Prostate gland (tissue), 2 donors: Measurements from ENCODE around the gene POLA1. TPM values are rescaled to one million over a fixed set of nuclear protein-coding genes. Genes with fewer than 3 reads are reported as not detected.

Source experiments
- DNase-seq: peaks from one replicate; pipeline ENCODE4 v3.0.0-alpha.2; 2019; ENCODE audit warnings: low spot score
- H3K27ac ChIP-seq, 2 donors: fragments of 200-600 bp; sonication (generic); 2 replicates each; pipeline ENCODE4 v1.5.1; 2017 to 2019
- H3K27me3 ChIP-seq: fragments of 200-600 bp; sonication (generic); replicated peaks from 2 replicates; pipeline ENCODE4 v1.5.1; 2019; ENCODE audit not compliant: insufficient read depth
- H3K36me3 ChIP-seq, 2 donors: fragments of 200-600 bp; sonication (generic); 1 replicate in 1 of 2; 2 replicates in 1 of 2; pipeline versions ENCODE4 v1.5.1 to v1.8.1; 2017 to 2019
- H3K4me1 ChIP-seq: fragments of 200-600 bp; sonication (generic); replicated peaks from 2 replicates; pipeline ENCODE4 v1.5.1; 2019
- H3K4me3 ChIP-seq, 2 donors: fragments of 200-600 bp; sonication (generic); 2 replicates each; pipeline ENCODE4 v1.5.1; 2017 to 2019
- H3K9me3 ChIP-seq: fragments of 200-600 bp; sonication (generic); 2 replicates; pipeline ENCODE4 v1.5.1; 2017
- POLR2A ChIP-seq: fragments of 450-650 bp; IDR thresholded peaks from one replicate; pipeline ENCODE4 v1.6.1; 2016; ENCODE audit warnings: antibody characterized with exemption, mild to moderate bottlenecking
- POLR2AphosphoS5 ChIP-seq: sonication (generic); formaldehyde crosslinking; IDR thresholded peaks from one replicate; pipeline ENCODE4 v1.6.1; 2017; ENCODE audit warnings: antibody characterized with exemption
- WGBS: methylation state at CpG from one replicate; pipeline ENCODE4 v1.1.5; 2018; 5-methylcytosine and 5-hydroxymethylcytosine counted together
- intact Hi-C: fragments of 100-400 bp; cut with DNase I; formaldehyde crosslinking; loops from one replicate; pipeline ENCODE4 v1.14.2; 2022
- total RNA-seq, 2 donors: library from RNA; depleted of rRNA; stranded (reverse); fragments of >200 nt; gene quantifications; one replicate each; pipeline ENCODE4 v1.1.0, GENCODE V29; 2016
- TF ChIP-seq, protein P1 (sequence below), 4 experiments: fragments of 200-600 bp in 2 of 4; fragments of 450-650 bp in 2 of 4; sonication (generic) in 2 of 4; IDR thresholded peaks; 1 replicate in 3 of 4; 2 replicates in 1 of 4; pipeline ENCODE4 v1.5.1; 2016 to 2019; ENCODE audit warnings: antibody characterized with exemption in 4 of 4, mild to moderate bottlenecking in 2 of 4, moderate library complexity in 2 of 4

Gene POLA1
- total RNA-seq, 2 donors from 2014 or later = 11.9 to 12.2 TPM

DNA sequence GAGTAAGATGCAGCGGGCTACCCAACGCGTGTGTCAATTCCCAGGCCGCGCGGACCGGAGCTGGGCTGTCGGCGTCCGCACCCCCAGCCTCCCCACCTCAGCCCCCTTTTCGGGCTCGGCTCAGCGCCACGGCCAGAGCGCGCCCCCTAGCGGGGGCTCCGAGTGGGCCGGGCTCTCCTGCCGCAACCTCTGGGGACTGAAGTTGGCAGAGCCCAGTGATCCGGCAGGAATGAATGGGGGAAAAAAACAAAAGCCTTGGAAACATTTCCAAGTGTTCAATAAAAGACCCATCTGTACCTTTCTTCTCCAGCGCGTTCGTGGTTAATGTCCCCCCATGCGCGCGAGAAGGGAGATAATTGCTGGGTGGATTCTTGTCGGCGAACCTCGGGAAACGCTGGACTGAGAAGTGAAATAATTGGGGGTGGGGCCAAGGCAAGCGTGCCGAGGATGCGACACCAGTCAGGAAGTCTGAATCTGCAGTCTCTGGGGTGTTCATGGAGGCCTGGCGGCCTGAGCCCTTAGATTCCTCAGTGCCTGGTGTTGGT lies 327.3 kb downstream of the POLA1 start:
- Histone ChIP-seq H3K9me3 (no peaks in the 10 kb centered on the region), H3K36me3 (no peaks in the 10 kb centered on the region), H3K4me3 (no peak overlapping the region), H3K27ac (no peak overlapping the region), H3K27me3 (no peaks in the 10 kb centered on the region), H3K4me1 (no peaks in the 10 kb centered on the region)
- 3% methylated on average over 15 of the region's 35 CpGs for WGBS
- no peak for DNase-seq
- no peak for TF ChIP-seq POLR2A
- TF ChIP-seq, protein P1, sequence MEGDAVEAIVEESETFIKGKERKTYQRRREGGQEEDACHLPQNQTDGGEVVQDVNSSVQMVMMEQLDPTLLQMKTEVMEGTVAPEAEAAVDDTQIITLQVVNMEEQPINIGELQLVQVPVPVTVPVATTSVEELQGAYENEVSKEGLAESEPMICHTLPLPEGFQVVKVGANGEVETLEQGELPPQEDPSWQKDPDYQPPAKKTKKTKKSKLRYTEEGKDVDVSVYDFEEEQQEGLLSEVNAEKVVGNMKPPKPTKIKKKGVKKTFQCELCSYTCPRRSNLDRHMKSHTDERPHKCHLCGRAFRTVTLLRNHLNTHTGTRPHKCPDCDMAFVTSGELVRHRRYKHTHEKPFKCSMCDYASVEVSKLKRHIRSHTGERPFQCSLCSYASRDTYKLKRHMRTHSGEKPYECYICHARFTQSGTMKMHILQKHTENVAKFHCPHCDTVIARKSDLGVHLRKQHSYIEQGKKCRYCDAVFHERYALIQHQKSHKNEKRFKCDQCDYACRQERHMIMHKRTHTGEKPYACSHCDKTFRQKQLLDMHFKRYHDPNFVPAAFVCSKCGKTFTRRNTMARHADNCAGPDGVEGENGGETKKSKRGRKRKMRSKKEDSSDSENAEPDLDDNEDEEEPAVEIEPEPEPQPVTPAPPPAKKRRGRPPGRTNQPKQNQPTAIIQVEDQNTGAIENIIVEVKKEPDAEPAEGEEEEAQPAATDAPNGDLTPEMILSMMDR (IDR thresholded peaks at IDR 0.05) = peak in 2 of 4 experiments; percentile 16 to 28
- intact Hi-C loops = no loop called here

DNA sequence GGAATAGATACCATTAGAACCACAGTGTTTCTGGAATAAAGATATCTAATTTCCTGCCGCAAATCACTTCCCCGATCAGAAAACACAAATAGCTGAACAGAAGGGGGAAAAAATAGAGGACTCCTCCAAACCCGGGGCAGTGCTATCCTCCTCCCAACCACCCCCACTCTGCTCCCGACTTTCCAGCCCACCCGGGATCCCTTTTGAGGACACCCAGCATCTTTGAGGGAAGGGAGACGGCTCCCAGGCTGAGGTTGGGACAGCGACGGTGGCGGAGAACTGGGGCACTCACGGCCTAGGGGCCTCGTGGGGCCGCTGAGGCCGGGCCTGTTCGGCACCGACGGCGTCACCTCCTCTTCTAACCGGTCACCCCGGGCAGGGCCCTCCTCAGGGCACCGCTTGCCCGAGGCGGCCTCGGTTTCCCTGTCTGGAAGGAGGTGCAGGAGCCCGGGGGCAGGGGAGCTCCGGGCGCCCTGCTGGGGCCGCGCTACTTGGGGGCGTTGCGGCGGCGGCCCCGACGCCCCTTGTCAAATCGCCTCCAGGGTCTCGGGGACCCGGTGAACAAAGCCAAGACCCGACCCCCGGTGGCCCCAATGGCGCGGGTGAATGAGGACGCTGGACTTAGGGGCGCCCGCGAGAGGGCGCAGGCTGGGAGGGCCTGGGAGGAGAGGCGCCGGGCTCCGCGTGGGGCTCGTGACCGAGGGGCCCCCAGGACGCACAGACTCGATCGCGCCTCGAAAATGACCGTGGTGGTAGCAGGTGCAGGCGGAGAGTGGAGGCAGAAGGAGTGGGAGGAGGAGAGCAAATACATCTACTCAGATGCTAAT lies 329.0 kb downstream of the POLA1 start:
- no peak for DNase-seq
- TF ChIP-seq POLR2AphosphoS5 (no peak), POLR2A (no peak)
- TF ChIP-seq, protein P1 (IDR thresholded peaks at IDR 0.05) = no peak
- no peaks in the 10 kb centered on the region for H3K27me3 ChIP-seq
- H3K27ac ChIP-seq = no peak overlapping the region
- H3K4me3 ChIP-seq = no peak overlapping the region
- no peaks in the 10 kb centered on the region for H3K36me3 ChIP-seq
- intact Hi-C loops = no loop called here
- no peaks in the 10 kb centered on the region for H3K4me1 ChIP-seq
- no peaks in the 10 kb centered on the region for H3K9me3 ChIP-seq
- 3% methylated on average over 33 of the region's 59 CpGs for whole genome bisulfite sequencing

DNA sequence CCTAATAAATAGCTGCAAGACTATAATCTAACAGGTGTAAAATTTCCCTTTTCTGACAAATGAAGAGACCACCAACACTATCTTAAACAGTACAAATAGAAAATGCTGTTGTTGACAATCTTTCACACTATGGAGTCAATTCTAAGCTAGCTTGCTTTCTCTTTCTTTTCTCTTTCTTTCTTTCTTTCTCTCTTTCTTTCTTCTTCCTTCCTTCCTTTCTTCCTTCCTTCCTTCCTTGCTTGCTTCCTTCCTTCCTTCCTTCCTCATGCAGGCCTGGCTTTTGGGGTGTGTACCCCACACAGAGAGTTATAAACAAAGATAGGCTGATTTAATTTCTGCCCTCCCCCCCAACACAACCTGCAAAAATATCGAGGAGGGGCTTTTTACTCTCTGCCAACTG lies 330.2 kb downstream of the POLA1 start:
- H3K27me3 ChIP-seq = no peaks in the 10 kb centered on the region
- intact Hi-C loops = no loop called here
- no peak for DNase-seq
- no peak overlapping the region for H3K4me3 ChIP-seq
- WGBS = 33% methylated on average over 1 of the region's 1 CpG
- no peaks in the 10 kb centered on the region for H3K4me1 ChIP-seq
- TF ChIP-seq, protein P1 (IDR thresholded peaks at IDR 0.05) = no peak
- TF ChIP-seq POLR2A (no peak), POLR2AphosphoS5 (no peak)
- no peaks in the 10 kb centered on the region for H3K36me3 ChIP-seq
- no peaks in the 10 kb centered on the region for H3K9me3 ChIP-seq
- H3K27ac ChIP-seq = no peak overlapping the region

DNA sequence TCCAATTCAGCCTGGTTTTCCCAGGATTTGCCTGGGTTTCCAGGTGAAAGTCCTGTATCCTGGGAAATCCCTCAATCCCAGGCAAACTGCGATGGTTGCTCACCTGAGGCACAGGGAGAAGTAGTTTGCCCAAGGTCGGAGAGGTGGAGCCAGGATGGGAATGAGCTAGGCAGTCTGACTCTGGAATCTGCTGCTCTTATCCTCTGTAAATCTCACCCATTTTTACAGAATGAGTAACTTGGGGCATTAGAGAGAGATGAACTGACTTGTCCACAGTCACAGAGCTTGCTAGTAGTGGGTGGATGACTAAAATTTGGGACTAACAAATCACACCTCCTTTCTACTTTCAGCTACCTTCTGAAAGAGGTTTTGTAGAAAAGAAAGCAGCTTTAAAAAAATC lies 331.9 kb downstream of the POLA1 start:
- Histone ChIP-seq H3K36me3 (no peaks in the 10 kb centered on the region), H3K27ac (no peak overlapping the region), H3K9me3 (no peaks in the 10 kb centered on the region), H3K4me1 (no peaks in the 10 kb centered on the region), H3K4me3 (no peak overlapping the region), H3K27me3 (no peaks in the 10 kb centered on the region)
- WGBS = 54% methylated on average over 2 of the region's 2 CpGs
- TF ChIP-seq POLR2AphosphoS5 = no peak
- TF ChIP-seq, protein P1 (IDR thresholded peaks at IDR 0.05) = no peak
- no peak for TF ChIP-seq POLR2A
- intact Hi-C loops = no loop called here
- no peak for DNase-seq

DNA sequence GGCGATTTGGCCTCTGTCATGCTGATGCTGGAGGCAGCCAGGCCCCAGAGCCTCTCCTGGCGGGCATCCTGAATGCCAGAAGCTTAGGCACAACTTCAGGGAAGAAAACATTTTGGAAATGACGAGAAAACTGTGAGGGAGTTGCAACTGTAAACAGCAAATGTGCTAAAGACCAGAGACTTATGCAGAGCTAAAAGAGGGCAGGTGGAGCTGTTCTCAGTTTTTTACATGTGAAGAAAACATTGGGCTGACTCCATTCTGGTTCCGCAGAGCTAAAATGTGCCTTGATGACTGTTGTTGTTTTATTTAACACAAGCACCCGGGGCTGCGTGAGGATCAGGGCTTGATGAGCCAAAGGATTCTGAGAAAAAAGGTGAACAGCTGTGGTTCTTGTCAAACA lies 332.9 kb downstream of the POLA1 start:
- Histone ChIP-seq H3K4me1 (no peaks in the 10 kb centered on the region), H3K4me3 (no peak overlapping the region), H3K36me3 (no peaks in the 10 kb centered on the region), H3K9me3 (no peaks in the 10 kb centered on the region), H3K27ac (no peak overlapping the region), H3K27me3 (no peaks in the 10 kb centered on the region)
- intact Hi-C loops = no loop called here
- TF ChIP-seq, protein P1 (IDR thresholded peaks at IDR 0.05) = no peak
- TF ChIP-seq POLR2AphosphoS5 (no peak), POLR2A (no peak)
- 52% methylated on average over 6 of the region's 6 CpGs for WGBS
- DNase-seq = no peak
